ENCODE measurements around the gene GJB3.
"Not testable (repeated sequence)": the region's sequence is repeated elsewhere in the genome, so short reads cannot be mapped to it uniquely, and the experiment has no call there.

GJB3 gene

GRCh38 chr1:34761176-34761761 is 19.7 kb upstream of the GJB3 start:
- no peak for DNase-seq

- no peak for DNase-seq
Measured at GRCh38 chr1:34761776-34762307, 19.2 kb upstream of the GJB3 start.

DNA sequence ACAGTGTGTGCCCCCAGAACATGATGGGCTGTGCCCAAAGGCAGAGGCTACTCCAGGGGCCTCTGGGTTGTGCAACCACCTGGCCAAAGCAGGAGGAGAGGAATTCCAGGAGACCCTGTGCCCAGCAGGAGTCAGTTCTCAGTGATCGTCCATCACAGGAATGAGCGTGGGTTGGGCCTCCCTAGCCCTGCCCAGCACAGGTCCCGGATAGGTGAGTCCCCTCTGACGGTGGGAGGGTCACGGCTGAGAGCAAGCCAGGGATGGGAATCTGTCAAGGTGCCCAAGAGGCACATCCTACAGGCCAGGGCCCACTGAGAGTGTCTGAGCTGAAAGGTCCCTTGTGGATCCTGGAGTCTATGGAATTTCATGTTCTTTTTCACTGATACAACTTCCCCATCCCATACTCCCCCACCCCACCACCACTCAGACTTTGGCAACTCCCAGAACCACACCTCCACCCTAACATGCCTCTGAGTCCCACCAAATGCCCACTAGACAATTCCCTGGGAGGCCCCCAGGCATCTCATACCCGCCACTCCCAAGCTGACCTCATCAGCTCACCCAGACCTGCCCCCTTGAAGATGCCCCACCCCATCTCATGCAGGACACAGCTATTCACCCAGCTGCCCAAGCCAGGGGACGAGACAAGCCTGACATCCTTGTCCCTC is 18.4 kb upstream of the GJB3 start:
- DNase-seq = no peak

- DNase-seq = no peak
Measured at GRCh38 chr1:34763142-34763781, 17.8 kb upstream of the GJB3 start.

- DNase-seq = no peak
Measured at GRCh38 chr1:34768856-34769255, 12.2 kb upstream of the GJB3 start.

GRCh38 chr1:34770891-34771504 is 10.0 kb upstream of the GJB3 start:
- DNase-seq = no peak

GRCh38 chr1:34771573-34772371 is 9.2 kb upstream of the GJB3 start:
- no peak for DNase-seq

GRCh38 chr1:34773114-34773513 is 7.9 kb upstream of the GJB3 start:
- DNase-seq = not testable (repeated sequence)

- no peak for DNase-seq
Measured at GRCh38 chr1:34774957-34775356, 6.1 kb upstream of the GJB3 start.

DNA sequence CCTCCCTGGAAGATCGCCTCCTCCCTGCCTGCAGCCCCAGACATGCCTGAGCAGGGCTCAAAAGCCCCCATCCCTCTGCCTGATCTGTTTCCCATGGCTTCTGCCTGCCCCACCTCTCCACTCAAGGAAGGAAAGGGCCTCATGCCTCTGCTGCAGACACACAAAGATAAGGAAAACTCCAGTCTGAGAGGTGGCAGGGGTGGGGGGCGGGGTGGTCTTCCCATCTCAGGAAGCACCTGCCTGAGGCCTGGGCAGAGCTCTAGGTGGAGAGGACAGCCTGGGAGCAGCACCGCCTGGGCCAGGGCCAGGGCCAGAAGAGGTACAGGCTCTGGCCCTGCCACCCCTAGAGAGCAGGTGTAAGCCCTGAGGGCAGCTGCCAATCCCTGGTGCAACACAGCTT is 4.1 kb upstream of the GJB3 start:
- no peak for DNase-seq

DNA sequence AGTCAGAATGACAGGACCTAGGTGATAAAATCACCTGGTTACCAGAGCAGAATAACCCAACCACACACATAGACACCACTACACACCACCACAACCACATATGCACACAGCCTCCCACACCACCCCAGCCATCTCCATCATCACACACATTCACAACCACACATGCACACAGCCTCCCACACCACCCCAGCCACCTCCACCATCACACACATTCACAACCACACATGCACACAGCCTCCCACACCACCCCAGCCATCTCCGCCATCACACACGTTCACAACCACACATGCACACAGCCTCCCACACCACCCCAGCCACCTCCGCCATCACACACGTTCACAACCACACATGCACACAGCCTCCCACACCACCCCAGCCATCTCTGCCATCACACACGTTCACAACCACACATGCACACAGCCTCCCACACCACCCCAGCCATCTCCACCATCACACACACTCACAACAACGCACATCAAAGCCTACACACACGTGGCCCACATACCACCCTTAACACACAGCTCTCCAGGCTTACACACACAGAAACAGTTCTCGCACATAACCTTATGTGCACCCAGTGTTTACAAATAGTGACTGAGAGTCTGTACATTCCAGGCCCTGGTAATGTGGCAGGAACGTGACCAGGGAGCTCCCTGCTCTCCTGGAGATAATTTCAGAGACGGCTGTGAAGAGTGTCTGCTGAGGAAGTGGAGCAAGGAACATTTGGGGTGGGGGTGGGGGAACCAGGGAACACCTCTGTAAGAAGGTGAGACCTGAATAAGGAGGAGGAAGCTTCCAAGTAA is 3.3 kb upstream of the GJB3 start:
- no peak for DNase-seq

DNA sequence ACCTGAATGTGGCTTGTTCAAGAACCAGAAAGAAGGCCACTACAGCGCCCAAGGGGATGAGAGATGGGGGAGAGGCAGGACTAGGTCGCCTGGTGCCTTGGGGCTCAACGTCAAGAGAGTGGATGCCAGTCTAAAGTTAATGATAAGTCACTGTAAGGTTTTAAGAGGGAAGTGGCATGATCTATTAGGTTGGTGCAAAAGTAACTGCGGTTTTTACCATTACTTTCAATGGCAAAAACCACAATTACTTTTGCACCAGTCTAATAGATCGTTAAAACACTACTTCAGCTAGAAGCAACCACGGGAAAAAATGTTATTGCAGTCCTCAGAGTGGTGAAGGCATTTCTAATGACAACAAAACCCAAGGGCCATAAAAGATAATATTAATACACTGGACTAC is 2.6 kb upstream of the GJB3 start:
- DNase-seq = no peak

- DNase-seq = no peak
Measured at GRCh38 chr1:34779005-34779404, 2.0 kb upstream of the GJB3 start.

DNA sequence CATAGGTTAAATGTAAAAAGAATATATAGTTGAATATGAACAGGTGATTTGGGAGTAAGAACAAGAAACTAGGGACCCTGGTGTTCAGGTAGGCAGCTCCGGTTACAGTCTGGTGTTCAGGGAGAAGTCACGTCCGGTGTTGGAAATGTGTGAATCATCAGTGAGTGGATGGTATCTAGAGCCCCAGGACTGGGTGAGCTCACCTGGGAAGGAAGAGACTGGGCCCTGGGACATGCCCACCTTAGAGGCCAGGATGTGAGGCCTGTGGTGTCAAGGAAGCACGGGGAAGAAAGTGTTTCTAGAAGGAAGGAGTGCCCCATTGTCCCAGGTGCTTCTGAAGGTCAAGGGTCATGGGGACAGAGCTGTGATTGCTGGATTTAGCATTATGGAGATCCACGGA is 1.5 kb upstream of the GJB3 start:
- no peak for DNase-seq

DNA sequence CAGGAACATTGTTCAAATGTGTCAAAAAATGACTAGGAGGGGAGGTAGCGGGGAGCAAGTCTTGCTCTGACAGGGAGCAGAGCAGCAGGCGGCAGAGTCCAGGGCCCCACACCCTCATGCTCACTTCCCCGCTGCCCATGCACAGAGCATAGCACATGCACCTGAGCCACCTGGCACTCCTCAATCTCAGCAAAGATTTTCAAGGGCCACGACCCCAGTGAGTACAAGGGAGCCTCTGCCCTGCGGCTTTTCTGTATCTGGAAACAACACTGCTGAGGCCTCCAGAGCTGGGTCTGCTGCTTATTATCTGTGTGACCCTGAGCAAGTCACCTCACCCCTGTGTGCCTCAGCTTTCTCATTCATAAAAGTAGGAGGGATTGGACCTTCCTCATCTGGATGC is 1.1 kb upstream of the GJB3 start:
- DNase-seq = no peak

GRCh38 chr1:34780528-34780927 is 486 bp upstream of the GJB3 start:
- DNase-seq = no peak

- DNase-seq = no peak
Measured at GRCh38 chr1:34781844-34782391, 904 bp downstream of the GJB3 start.

DNA sequence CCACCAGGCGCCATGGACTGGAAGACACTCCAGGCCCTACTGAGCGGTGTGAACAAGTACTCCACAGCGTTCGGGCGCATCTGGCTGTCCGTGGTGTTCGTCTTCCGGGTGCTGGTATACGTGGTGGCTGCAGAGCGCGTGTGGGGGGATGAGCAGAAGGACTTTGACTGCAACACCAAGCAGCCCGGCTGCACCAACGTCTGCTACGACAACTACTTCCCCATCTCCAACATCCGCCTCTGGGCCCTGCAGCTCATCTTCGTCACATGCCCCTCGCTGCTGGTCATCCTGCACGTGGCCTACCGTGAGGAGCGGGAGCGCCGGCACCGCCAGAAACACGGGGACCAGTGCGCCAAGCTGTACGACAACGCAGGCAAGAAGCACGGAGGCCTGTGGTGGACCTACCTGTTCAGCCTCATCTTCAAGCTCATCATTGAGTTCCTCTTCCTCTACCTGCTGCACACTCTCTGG is 3.8 kb downstream of the GJB3 start:
- no peak for DNase-seq

DNA sequence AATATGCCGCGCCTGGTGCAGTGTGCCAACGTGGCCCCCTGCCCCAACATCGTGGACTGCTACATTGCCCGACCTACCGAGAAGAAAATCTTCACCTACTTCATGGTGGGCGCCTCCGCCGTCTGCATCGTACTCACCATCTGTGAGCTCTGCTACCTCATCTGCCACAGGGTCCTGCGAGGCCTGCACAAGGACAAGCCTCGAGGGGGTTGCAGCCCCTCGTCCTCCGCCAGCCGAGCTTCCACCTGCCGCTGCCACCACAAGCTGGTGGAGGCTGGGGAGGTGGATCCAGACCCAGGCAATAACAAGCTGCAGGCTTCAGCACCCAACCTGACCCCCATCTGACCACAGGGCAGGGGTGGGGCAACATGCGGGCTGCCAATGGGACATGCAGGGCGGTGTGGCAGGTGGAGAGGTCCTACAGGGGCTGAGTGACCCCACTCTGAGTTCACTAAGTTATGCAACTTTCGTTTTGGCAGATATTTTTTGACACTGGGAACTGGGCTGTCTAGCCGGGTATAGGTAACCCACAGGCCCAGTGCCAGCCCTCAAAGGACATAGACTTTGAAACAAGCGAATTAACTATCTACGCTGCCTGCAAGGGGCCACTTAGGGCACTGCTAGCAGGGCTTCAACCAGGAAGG is 4.3 kb downstream of the GJB3 start:
- DNase-seq = no peak

GRCh38 chr1:34785875-34786470 is 5.0 kb downstream of the GJB3 start:
- no peak for DNase-seq
